ENCODE results near the gene TRAF3IP1.
"Not testable (repeated sequence)": the region's sequence is repeated elsewhere in the genome, so short reads cannot be mapped to it uniquely, and the experiment has no call there.

TRAF3IP1 gene

DNA sequence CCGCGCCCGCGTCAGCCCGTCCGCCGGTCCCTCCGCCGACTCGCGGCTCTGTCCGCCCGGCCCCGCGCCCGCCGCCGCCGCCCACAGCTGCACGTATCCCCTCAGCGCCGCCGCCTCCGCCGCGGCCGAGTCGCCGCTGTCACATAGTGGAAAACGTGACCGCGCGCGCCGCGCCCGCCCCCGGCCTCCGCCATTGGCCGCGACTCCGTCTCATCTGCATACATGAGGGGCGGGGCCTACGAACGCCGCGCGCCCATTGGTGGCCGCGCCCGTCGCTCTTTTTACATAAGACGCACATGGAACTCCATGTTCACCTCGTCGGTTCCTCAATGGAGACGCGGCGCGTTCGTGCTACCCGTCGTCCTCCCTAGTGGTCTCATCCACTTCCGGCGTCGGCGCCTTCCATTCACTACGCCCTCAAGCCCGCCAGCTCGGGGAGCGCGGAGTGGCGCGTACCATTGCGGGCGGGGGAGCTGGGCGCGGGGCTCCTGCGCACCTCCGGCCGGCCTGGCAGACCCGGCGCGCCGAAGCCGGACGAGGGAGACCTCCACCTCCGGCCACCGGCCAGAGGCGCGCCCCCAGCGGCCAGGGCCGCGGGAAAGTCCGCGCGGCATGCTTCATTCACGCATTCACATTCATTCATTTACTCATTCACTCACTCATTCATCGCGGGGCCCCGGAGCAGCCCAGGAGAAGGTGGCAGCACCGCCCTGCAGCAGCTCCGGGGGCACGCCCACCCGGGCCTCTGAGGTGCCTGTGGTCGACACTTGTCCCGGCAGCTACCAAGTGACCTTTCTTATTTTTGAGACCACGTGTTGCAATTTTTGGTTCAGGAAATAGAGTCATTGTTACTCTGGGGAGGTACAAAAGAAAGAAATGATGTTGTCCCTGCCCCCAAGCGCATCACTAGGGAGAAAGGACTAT, 31.4 kb upstream of the TRAF3IP1 start:
- DNase-seq = peak; percentile 95

DNA sequence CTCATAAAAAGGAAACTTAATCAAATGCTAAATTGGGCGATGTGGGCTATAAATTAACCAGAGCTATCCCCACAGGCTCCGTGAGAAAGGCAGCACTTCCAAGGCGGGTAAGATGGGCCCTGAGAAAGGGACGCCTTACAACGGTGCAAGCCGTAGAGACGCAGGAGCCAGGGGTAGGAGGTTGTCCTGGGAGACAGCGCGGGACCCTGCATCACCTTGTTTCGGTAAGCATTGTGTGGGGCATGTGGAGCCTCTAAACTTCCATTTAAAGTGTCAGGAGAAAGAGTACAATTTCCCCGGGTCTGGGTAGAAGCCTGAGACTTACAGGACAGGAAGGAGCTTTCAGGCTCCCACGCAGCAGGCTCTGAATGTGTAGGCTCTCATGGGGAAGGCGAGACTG, 30.7 kb upstream of the TRAF3IP1 start:
- DNase-seq = no peak

DNA sequence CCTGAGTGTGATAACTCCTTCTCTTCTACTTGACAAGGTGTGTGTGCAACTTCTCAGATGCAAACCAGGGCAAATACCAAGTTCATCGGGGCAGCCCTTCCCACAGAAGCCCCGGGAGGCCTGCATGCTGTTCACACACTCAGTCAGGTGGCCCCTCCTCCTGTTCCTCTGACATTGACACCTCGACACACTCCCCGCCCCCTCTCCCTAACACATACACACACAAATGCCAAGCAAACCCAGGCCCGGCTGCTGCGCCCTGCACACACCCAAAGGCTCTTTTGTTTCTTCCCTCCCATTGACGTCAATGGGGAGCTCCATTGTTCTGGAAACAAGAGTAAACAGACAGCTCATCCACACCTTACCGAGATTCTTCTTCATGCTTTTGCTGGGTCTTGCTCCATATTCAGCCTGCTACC, 30.2 kb upstream of the TRAF3IP1 start:
- DNase-seq = no peak

DNA sequence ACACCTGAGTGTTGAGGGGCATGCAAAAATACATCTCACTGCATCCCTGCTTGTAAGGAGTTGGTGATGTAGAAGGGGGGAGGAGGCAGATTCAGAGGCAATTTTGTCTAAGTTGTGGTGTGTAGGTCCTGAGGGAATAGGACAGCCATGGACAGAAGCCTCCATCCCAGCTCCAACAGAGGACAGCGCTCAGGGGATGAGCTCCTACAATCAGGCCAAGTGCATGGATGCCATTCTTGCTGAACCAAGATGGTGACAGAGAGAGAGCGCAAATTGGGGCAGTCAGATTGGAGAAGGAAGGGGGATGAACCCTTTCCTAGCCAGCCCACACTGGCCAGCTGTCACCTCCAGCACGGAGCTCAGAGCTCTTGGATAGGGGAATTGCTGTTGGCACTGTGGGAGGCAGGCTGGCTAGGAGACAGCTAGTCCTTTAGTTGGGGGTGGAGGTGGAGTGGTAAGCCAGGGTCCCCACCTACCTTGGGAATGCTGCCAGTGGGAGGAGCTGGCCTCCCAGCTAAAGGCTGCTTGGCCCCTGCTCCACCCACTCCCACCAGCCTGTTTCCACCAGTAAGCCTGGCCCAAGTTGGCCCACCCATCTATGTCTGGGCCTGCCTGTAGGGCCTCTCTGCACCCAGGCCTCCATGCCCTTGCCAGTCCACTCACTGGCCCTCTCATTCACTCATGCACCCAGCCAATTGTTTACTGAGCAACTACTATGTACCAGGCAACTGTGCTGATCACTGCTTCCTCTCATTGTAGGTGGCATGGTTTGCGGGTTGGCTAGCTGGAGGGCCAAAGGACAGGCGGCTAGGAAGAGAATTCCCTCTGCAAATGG, 29.4 kb upstream of the TRAF3IP1 start:
- DNase-seq = no peak

DNA sequence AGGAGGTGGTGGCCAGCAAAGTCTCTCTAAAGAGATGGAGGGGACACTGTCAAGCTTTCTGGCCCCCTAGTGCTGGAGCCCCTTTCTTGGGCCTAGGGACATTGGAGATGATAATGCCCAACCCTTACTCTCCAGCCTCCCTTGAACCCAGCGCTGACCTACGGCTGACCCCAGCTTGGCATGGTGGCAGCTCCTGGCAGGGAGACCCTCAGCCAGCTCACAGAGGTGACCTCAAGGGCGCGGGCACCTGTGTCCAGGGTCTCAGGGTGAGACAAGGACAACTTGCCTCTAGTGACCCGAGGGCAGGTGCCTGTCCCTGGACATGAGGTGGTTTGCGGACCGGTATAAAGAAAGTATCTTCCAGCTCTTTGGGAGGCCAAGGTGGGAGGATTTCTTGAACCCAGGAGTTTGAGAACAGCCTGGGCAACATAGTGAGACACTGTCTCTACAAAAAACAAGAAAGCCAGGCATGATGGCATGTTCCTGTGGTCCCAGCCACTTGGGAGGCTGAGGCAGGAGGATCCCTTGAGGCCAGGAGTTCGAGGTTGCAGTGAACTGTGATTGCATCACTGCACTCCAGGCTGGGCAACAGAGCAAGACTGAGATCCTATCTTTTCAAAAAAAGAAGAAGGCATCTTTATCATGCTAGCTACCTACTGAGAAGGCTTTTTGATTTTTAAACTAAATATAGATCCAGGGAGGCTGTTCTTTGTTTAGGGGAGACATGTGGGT, 28.6 kb upstream of the TRAF3IP1 start:
- no peak for DNase-seq

- DNase-seq = no peak
These were observed 26.3 kb upstream of the TRAF3IP1 start for GRCh38 chr2:238294046-238294392.

- no peak for DNase-seq
These were observed 25.8 kb upstream of the TRAF3IP1 start for GRCh38 chr2:238294393-238295143.

DNA sequence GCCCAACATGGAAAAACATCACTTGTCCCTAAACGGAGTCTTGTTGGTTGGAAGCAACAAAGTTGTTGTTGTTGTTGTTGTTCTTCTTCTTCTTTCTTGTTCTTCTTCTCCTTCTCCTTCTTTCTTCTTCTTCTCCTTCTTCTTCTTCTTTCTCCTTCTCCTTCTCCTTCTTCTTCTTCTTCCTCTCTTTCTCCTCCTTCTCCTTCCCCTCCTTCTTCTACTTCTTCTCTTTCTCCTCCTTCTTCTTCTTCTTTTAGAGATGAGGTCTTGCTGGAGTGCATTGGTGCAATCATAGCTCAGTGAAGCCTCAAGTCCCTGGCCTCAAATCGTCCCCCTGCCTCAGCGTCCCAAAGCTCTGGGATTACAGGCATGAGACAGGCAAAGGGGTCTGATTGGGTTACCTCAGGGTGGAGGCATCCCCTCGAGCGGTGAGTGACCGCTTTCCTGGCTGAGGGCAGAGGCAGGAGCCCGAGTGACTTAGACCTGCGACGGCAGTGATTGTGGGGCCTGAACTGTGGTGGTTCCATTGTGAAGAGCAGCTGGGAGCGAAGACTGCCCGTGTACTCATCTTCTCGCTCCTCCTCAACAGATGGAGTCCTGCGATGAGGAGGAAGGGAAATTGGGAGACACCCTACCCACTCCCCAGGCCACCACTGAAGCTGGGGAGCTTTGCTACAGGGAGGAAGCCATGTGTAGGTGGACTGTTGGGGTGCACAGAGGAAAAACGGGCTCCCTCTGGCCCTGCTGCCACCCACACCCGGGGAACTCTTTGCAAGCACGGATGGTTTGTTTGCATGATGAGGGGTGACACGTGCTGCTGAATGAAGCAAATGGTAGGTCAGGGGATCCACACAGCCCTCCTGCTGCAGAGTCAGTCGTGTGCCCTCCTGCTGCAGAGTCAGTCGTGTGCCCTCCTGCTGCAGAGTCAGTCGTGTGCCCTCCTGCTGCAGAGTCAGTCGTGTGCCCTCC, 24.9 kb upstream of the TRAF3IP1 start:
- DNase-seq = no peak

- DNase-seq = no peak
These were observed 23.5 kb upstream of the TRAF3IP1 start for GRCh38 chr2:238296638-238297457.

DNA sequence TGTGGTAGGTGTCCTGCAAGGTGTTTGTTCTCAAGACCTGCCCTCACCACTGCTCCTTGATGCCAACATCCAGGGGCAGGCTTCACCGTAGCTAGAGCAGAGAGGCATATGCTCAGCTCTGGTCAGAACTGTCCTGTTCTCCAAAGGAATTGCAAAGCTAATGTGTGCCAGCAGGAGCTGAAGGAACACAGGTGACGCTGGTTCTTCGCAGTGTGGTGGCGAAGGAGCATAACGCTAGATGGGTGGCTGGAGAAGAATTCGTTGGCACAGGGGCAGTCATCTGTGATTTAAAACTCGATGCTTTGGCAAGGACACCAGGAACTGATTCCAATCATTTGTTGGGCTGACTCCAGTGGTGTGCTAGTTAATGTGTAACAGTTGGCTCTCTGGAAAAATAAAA, 20.5 kb upstream of the TRAF3IP1 start:
- DNase-seq = no peak

- DNase-seq = no peak
These were observed 18.2 kb upstream of the TRAF3IP1 start for GRCh38 chr2:238302087-238302486.

- no peak for DNase-seq
These were observed 17.6 kb upstream of the TRAF3IP1 start for GRCh38 chr2:238302751-238303150.

GRCh38 chr2:238304116-238304515, 16.2 kb upstream of the TRAF3IP1 start:
- no peak for DNase-seq

DNA sequence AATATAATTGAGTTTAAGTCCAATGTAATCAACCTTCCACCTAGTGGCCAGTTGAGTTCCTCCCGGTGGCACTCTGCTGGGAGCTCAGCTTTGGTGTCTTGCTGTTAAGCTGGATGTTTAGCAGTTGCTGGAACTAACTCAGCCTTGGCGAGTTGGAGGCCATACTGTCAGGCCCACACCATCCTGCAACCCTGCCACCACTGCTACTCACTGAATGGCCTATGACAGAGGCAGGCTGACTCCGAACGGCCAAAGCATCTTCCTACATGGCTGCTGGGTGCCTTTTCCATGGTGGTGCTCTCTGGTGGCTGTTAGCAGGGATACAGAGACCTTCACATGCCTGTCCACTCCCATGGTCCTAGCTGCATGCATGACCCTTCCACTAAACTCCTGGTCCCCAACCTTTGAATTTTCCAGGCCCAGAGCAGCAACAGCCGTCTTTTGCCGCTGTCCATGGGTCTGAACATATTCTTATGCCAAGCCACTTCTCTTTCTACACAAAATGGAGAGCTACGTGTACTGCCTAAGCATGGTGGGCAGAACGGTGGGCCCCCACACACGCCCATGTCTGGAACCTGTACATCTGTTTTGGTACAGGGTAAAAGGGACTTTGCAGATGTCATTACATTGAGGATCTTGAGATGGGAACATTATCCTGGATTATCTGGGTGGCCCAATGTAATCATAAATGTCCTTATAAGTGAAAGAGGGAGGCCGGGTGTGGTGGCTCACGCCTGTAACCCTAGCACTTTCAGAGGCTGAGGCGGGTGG, 15.0 kb upstream of the TRAF3IP1 start:
- DNase-seq = no peak

DNA sequence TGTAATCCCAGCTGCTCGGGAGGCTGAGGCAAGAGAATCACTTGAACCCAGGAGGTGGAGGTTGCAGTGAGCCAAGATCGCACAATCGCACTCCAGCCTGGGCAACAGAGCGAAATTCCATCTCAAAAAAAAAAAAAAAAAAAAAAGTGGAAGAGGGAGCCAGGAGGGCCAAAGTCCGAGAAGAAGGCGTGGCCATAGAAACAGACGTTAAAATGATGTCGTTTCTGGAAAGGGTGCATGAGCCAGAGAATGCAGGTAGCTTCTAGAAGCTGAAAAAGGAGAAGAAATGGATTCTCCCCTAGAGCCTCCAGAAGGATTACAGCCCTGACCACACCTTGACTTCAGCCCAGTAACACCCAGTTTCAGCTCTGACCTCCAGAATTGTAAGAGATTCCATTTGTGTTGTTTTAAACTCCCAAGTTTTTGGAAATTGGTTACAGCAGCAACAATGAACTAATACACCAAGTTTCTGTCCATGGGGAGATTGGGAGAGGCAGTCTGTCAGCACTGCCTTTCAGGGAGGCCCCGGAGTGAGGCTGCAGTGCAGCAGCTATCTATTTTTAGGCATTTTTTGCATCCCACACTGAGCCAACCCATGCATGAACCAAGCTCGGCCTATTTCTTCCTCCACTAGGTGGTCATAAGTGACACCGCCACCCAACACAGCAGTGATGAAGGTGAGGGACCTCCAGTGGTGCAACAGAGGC, 14.2 kb upstream of the TRAF3IP1 start:
- no peak for DNase-seq

- no peak for DNase-seq
These were observed 13.7 kb upstream of the TRAF3IP1 start for GRCh38 chr2:238306672-238306998.

DNA sequence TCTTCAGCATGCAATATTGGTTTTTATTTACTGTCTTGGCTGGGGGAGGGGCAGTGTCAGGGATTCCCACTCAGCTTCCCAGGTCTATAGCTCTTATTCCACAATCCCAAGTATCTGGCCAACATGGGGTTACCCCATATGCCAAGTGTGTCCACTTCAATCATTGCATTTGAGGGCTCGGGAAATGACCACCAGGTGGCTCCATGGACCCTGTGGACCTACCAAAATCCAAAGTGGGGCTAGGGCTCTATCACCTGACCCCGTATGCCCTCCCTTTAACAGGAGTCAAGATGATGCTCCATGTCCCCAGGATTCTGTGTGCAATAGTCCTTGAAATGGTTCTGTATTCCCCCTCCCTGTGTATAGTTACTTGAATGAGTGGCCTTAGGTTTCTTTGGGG, 12.1 kb upstream of the TRAF3IP1 start:
- DNase-seq = no peak

- not testable (repeated sequence) for DNase-seq
These were observed 9.6 kb upstream of the TRAF3IP1 start for GRCh38 chr2:238310721-238311120.

Measured in HCEC 1CT (cell line).